Inflammatory macrophage treated with lipopolysaccharide for 4 hours (primary cell): ENCODE results near the gene SMG1.
"Not testable (repeated sequence)": the region's sequence is repeated elsewhere in the genome, so short reads cannot be mapped to it uniquely, and the experiment has no call there.

Source experiments
- DNase-seq: peaks from one replicate; pipeline ENCODE4 v3.0.0-alpha.2; 2020

The SMG1 gene

DNA sequence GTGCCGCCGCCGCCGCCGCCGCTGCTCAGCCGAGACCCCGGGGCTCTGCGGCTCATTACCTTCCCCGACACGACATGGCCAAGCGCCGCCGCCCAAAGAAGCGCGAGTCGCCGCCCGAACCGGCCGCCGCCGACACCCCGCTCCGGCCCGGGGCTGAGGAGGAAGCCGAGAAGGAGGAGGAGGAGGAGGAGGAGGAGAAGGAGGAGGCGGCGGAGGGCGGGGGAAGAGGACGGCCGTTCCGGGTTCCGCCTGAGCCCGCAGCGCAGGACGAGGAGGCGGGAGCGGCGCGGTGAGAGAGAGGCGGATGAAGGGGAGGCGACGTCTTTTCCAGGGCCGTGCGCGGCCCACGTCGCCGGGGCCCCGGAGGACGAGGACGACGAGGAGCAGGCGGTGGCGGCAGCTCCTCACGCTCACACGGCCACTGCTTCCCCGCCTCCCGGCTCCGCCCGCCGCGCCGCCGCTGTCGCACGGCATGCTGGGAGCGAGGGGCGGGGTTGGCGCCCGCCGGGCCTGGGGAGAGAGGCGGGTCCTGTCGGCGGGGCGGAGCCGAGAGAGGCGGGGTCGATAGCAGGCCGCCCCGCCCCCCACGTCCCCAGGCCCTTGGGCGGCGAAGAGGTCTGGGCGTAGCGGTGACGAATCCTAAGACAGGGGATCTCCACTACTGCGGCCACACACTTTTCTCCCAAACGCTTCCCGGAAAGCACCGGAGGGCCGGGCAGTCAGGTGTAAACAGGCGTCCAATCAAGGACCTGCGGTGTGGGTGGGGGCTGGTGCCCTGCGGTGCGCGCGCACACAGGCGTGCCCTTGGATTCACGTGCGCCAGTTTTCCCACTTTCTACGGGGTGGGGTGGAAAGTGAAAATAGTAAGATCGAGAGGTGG is at the start of gene SMG1:
Gene SMG1 (minus strand): TSS at position 423 of the 880 bp plus-strand sequence. CDS start 367 bp downstream, at position 56.
- peak; percentile 95 for DNase-seq

DNA sequence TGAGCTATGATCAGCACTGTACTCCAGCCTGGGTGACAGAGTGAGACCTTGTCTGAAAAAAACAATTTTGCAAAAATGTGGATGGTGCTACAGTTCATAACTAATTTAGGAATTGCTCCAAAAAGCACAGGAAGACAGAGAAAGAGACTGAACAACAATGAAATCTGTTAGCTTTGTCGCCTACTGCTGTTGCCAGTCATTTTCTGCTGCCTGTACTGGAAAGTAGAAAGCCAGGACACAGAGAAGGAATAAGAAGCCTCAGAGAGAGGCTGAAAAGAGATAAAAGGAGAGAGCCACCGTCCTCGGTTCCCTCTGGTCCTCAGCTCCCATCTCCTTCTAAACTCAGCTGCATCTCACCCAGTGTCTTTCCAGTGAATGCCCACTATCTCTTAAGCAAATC is 48.9 kb upstream of the SMG1 start:
- DNase-seq = no peak

DNA sequence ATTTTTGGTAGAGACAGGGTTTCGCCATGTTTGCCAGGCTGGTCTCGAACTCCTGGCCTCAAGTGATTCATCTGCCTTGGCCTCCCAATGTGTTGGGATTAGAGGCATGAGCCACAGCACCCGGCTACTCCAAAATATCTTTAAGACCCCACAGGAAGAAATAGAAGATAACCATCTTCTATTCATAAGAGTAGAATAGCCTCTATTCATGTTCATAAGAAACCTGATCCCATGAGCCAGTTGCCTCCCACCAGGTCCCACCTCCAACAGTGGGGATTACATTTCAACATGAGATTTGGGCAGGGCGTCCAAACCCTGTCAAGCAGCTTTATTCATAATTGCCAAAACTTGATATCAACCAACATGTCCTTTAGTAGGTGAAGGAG is 43.6 kb upstream of the SMG1 start:
- DNase-seq = no peak

DNA sequence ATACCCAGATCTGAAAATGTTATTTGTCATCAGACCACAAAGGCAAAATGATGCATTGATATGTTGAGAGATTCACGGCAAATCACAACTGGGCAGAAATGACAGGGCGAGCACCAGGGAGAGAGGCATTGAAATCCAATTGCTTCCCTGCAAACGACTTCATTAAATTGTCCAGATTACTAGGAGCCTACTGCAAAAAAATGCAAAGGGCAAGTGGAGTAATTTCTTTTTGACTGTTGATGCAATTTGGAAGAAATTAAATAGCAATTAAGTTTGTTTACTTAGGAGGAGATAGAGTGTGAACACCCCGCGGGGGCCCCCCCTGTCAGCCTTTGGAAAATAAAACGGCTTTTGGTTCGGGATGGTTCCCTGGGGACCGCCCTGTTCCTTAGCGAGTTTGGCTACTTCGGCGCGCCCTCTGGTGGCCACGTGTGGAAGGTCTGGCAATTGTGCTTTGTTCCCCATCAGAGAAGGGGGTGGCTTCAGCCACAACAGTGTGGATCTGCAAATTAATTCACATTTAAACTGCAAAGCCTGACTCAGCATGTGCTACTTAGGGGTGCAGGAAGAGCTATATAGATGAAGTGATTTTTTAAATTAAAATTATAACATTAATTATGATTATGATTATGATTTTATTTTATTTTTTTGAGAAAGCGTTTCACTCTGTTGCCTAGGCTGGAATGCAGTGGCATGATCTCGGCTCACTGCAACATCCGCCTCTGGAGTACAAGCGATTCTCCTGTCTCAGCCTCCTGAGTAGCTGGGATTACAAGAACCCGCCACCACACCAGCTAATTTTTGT is 43.0 kb upstream of the SMG1 start:
- DNase-seq = peak; percentile 63

DNA sequence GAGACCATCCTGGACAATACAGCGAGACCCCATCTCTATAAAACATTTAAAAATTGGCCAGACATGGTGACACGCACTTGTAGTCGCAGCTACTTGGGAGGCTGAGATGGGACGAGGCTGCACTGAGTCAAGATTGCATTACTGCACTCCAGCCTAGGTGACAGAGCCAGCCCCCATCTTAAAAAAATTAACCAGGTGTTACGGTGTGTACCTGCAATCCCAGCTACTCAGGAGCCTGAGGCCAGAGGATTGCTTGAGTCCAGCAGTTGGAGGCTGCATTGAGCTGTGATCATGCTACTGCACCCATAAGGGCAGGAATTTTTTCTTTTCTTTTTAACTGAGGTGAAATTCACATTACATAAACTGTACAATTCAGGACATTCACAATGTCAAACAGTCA is 40.6 kb upstream of the SMG1 start:
- DNase-seq = no peak

DNA sequence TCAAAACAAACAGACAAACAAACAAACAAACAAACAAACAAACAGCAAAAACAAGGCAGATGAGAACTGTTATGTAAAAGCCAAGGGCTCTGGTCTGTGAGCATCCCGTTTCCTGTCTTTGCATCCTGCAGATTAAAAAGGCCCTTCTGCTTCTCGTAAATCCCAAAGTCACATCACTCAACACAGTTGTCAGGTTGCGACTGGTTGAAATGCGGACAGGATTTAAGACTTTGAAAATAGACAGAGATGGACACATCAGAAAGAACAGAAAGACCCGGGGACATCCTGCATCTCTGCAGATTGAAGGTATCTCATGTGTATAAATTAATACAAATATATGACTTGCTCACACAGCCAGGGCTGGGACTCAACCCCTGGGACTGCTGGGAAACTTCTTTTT is 39.3 kb upstream of the SMG1 start:
- DNase-seq = no peak

DNA sequence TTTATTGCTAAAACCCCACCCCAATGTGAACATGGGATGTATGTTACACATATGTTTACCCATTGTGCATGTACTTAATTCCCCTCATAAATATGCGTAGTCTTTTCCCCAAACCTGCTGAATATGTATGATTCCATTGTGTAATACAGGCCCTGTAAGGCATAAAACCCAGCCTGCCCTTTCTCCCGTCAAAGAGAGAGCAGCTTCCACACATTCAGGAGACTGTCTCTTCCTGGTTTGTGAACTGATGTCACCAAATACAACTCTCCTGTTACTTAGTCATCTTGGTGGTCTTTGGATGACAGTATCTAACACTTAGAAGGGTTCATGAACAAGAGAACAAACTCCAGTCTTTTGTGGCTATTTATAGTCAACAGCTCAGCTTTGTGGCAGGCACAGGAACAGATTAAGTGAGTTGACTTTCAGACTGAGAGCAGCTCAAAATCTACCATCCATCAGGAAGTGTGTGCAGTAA is 32.9 kb upstream of the SMG1 start:
- DNase-seq = no peak

DNA sequence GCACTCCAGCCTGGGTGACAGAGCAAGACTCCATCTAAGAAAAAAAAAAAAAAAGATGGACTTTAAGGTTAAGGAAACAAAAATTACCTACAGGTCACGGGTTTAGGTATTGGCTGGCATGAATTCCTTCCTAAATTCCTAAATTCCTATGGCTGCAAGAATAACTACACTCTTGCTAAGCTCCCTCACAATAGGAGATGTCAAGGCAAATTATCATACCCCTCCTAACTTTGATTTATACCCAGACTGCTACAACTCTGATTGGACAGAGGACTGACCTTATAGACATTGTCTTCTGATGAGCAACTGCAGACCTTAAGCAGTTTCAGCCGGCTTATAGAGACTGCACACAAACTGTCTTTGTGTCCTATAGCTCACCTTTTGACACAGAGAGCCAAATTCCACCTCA is 32.4 kb upstream of the SMG1 start:
- DNase-seq = no peak

DNA sequence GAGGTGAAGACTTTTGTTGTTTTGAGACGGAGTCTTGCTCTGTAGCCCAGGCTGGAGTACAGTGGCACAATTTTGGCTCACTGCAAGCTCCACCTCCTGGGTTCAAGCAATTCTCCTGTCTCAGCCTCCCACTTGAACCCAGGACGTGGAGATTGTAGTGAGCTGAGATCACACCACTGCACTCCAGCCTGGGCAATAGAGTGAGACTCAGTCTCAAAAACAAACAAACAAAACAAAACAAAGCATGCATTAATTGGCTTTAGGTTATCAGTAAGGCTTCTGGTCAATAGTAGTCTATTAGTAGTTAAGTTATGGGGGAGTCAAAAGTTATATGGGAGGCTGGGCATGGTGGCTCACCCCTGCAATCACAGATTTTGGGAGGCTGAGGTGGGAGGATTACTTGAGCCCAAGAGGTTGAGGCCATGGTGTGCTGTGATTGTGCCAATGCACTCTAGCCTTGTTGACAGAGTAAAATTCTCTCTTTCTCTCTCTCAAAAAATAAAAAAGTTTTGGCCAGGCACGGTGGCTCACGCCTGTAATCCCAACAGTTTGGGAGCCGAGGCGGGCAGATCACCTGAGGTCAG is 30.5 kb upstream of the SMG1 start:
- not testable (repeated sequence) for DNase-seq

DNA sequence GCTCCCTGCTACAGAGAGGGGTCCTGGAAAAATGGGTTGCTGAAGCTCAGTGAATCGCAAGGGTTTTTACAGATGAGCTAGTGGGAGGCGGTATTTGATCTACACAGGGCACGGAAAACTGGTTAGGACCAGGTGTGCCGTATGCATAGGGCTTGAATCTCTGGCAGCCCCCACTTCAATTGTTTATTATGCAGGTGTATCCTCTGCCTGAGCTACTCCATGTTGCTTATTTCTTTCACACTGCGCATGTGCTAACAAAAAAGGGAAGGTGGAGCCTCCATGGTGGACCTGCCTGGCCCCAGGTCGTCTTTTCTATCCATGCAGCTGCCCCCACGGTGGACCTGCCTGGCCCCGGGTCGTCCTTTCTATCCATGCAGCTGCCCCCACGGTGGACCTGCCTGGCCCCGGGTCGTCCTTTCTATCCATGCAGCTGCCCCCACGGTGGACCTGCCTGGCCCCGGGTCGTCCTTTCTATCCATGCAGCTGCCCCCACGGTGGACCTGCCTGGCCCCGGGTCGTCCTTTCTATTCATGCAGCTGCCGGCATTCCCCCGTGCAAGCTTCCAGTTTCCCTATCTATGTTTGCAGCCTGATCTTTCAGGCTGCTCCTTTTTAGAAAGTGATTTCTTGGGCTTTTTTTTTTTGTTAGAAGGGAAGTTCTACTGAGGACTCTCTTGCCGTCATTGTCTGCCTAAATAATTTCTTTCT is 29.8 kb upstream of the SMG1 start:
- peak; percentile 30 for DNase-seq

DNA sequence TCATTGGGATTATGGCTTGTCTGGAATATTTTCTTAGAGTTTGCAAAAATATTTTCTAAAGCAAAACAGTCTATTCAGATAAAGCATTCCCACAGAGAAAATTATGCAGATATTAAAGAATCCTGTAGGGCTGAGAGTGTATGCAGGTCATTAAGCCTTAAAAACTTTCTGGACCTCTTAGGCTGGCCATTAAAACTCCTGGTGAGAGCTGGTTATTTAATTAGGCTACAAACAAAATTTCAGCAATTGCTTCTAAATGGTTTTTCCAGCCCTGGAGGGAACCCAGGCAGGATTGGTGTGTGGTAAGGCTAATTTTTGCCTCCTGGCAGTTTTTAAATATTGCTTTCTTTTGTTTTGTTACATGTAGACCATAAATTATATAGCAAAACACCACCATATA is 27.3 kb upstream of the SMG1 start:
- DNase-seq = no peak

DNA sequence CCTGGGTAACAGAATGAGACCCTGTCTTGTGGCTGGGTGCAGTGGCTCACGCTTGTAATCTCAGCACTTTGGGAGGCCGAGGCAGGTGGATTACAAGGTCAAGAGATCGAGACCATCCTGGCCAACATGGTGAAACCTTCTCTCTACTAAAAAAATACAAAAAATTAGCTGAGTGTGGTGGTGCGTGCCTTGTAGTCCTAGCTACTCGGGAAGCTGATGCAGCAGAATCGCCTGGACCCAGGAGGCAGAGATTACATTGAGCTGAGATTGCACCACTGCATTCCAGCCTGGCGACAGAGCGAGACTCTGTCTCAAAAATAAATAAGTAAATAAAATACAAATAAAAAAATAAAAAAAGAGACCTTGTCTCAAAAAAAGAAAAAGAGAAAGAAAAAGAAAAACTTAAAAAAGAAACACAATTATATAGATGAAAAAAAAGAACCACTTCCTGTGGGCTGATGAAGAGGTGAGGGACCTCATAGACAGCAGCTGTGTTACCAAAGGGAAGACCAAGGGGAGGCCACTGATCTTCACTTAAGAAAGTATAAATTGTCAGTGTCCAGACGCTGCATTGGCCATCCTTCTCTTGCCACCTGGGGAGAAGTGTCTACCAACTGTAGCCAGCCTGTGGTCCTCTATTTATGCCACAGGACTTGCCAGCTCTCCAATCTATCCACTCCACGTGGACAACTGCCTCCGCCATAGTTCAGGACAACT is 24.4 kb upstream of the SMG1 start:
- no peak for DNase-seq

DNA sequence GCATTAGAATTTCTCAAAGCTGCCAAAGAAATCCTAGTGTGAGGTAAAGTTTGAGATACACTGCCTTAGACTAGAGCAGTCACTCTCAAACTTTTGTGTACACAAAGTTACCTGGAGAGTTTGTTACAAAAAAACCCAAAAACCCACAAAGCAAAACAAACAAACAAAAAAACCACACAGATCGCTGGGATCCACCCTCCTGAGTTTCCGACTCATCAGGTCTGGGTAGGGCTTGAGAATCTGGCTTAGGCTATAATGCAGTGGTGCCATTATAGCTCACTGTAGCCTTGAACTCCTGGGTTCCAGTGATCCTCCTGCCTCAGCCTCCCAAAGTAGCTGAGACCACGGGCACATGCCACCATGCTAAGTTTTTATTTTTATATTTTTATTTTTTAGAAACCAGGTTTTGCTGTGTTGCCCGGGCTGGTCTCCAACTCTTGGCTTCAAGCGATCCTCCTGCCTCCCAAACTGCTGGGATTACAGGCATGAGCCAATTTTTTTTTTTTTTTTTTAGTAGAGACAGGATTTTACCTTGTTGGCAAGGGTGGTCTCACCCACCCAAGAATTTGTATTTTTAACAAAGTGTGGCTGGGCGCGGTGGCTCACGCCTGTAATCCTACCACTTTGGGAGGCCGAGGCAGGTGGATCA is 22.3 kb upstream of the SMG1 start:
- no peak for DNase-seq

DNA sequence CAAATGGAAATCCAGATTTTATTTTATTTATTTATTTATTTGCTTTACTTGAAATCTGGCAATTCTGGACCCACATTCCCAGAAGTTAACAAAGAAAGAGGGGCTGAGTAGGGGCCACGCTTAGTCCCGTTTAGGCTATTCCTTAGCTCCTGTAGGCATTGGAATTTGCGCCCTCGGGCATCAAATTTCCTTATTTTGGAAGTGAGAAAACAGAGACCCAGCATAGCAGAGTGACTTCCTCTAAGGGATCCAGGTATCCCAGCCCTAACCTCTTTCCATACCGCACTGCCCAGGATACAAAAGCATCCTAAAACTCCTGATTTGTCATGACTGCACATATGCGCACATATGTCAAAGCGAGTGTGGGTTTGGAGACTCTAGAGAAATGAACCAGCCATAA is 19.0 kb upstream of the SMG1 start:
- DNase-seq = no peak

DNA sequence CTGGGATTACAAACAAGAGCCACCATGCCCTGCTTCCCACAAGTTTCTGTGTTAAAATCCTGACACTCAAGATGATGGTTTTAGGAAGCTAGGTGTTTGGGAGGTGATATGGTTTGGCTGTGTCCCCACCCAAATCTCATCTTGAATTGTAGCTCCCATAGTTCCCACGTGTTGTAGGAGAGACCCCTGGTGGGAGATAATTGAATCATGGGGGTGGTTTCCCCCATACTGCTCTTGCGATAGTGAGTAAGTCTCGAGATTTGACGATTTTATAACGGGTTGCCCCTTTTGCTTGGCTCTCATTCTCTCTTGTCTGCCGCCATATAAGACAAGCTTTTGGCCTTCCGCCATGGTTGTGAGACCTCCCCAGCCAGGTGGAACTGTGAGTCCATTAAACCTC is 17.2 kb upstream of the SMG1 start:
- DNase-seq = no peak

DNA sequence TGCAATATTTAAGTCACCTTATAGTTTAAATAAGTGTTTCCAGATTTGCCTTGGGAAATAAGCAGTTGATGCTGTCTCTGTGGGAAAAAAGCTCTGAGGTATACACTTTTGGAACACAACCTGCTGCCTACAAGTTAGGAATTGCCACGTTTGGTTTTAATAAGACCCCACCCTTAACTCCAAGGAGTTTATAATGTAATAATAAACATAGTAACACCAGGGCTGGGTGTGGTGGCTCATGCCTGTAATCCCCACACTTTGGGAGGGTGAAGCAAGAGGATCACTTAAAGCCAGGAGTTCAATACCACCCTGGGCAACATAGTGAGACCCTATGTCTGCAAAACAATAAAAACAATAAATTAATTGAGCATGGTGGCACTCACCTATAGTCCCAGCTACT is 15.9 kb upstream of the SMG1 start:
- DNase-seq = no peak

DNA sequence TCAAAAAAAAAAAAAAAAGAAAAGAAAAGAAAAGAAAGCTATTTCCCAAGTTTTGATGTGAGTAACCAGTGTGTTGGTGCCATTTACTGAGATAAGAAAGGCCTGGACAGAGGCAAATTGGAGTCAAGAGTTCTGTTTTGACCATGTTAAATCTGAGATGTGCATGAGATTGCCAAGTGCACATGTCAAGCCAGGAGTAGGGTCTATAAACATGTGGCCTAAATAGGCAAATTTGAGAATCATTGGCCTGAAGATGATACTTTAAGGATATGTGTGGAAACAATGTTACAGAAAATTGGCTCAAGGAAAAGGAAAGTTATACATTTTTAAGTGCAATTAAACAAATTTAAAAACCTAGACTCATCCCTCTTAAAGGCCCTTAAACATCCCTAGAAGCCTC is 15.3 kb upstream of the SMG1 start:
- no peak for DNase-seq

DNA sequence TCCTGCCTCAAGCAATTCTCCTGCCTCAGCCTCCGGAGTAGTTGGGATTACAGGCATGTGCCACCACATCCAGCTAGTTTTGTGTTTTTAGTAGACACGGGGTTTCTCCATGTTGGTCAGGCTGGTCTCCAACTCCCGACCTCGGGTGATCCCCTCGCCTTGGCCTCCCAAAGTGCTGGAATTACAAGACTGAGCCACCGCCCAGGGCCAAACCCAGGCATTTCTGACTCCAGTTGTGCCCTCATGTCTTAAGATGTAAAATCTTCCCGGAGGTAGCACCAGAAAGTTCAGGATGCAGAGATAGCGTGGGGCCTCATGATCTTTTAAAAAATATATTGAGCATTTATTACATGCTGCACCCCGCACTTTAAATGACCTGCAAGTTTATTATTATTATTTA is 12.8 kb upstream of the SMG1 start:
- no peak for DNase-seq

DNA sequence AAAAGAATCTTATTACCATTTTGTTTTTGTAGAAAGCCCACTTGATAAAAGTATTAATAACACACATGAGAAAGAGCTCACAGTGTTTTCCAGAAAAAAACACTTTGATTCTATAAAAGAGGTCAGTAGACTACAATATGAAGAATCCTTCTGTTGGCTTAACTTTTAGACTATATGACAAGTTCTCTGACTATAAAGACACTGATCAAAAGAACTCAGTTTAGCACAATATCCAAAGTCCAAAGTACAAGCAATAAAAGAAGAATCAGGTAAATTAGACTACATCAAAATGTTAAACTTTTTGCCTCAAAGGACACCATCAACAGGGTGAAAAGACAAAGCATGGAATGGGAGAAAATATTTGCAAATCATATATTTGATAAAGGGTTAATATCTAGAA is 11.2 kb upstream of the SMG1 start:
- DNase-seq = no peak

DNA sequence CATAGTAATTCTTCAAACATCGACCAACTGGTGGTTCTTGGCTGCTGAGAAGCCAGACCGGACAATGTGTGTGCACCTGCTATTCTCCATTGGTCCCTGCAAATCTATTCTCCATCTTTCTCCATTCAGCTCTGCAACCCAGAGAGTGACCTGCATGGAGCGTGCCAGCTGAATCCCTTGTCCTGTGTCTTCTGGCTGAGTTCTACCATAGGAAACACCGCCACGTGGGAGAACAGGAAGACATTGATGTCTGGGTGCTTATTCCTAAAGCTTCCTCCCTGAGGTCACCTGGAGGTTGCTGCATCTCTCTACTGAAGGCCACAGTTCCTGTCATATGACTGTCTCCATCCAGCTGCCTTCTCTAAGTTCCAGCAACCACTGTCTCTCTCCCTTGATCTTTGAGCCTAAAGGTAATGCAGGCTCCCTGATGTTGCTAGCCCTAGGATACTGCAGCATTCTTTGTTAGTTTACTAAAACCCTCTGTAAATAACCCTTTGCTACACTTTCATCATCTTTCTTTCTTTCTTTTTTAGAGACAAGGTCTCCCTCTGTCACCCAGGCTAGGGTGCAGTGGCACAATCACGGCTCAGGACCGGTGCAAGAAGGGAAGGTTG is 10.6 kb upstream of the SMG1 start:
- DNase-seq = no peak

DNA sequence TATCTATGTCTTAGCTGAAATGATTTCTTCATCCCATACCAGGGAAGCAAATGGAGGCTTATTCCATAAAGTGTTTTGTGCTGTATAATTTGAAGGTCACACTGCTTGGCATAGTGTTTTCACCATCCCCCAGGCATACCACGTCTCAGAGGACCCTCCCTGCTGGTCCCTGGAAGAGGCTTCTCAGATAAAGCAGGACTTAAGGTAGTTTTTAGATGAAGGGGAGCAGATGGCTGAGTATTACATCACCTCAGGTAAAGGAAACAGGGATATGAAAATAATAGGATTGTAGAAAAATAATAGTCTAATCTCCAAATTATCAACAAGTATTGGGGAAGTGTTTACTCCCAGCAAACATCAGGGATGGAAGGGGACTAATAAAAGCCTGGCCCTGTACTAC is 7.3 kb upstream of the SMG1 start:
- DNase-seq = no peak
